Colonic mucosa (tissue), 4 donors: ENCODE data around the gene NTNG1. TPM values are rescaled to one million over a fixed set of nuclear protein-coding genes. Genes with fewer than 3 reads are reported as not detected.

Source experiments
- DNase-seq: peaks from one replicate; pipeline ENCODE4 v3.0.0-alpha.2; 2020
- H3K27ac ChIP-seq: fragments of 200-600 bp; one replicate; pipeline ENCODE4 v1.8.0; 2021
- H3K27me3 ChIP-seq: fragments of 200-600 bp; one replicate; pipeline ENCODE4 v1.8.0; 2021
- H3K36me3 ChIP-seq: fragments of 200-600 bp; one replicate; pipeline ENCODE4 v1.8.0; 2021
- H3K4me1 ChIP-seq: fragments of 200-600 bp; one replicate; pipeline ENCODE4 v1.8.0; 2021; ENCODE audit warnings: mild to moderate bottlenecking
- H3K4me3 ChIP-seq: fragments of 200-600 bp; one replicate; pipeline ENCODE4 v1.8.0; 2021
- H3K9ac ChIP-seq, 2 donors: one replicate each; pipeline ENCODE4 v1.7.0; 2013; ENCODE audit warnings: control low read depth in 2 of 2, low read depth in 2 of 2, low read length in 2 of 2
- H3K9me3 ChIP-seq: fragments of 200-600 bp; one replicate; pipeline ENCODE4 v1.8.0; 2021
- intact Hi-C: fragments of 100-400 bp; cut with DNase I; formaldehyde crosslinking; loops from one replicate; pipeline ENCODE4 v1.14.1; 2022
- total RNA-seq, 2 donors: library from RNA; stranded (reverse); fragmentation: NEBNext Ultra II Directional in 1 of 2; extraction: Animal tissue kit (Norgen Biotek cat#: 25700) in 1 of 2; gene quantifications; one replicate each; pipeline ENCODE4 v1.2.1, GENCODE V29; 2021
- TF ChIP-seq, protein P1 (sequence below): fragments of 200-600 bp; IDR thresholded peaks from one replicate; pipeline ENCODE4 v1.8.0; 2022; ENCODE audit warnings: antibody characterized with exemption, mild to moderate bottlenecking
- donor health status: healthy.
- donor health status: DM: no; HTN: no; CAD: no.
- donor health status: DM: no; HTN: no; CAD: no.

The NTNG1 gene
- total RNA-seq, 2 donors from 2014 or later, result 0.30 to 0.88 TPM

DNA sequence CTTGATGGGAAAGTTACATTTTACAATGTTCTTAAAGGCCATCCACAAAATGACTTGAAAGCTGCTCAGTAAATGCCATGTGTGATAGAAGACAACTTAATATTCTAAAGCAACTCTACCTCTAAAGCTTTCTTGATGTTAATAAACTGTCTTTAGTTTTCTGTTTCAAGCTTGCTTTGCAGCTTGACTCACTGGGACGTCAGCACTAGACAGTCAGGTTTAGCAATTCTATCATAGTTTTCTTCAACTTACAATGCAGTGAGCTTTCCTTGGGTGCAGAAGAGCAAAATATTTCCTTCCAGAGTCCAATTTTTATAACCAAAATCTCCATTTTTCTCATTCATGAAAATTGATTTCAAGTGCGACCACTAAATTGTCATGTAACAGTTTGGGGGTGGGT, 273.1 kb downstream of the NTNG1 start:
- Histone ChIP-seq H3K27ac (no peak overlapping the region), H3K9me3 (no peaks in the 10 kb centered on the region), H3K4me1 (no peaks in the 10 kb centered on the region), H3K9ac (no peak overlapping the region), H3K27me3 (no peaks in the 10 kb centered on the region), H3K4me3 (no peak overlapping the region), H3K36me3 (no peaks in the 10 kb centered on the region)
- no peak for DNase-seq
- TF ChIP-seq, protein P1, sequence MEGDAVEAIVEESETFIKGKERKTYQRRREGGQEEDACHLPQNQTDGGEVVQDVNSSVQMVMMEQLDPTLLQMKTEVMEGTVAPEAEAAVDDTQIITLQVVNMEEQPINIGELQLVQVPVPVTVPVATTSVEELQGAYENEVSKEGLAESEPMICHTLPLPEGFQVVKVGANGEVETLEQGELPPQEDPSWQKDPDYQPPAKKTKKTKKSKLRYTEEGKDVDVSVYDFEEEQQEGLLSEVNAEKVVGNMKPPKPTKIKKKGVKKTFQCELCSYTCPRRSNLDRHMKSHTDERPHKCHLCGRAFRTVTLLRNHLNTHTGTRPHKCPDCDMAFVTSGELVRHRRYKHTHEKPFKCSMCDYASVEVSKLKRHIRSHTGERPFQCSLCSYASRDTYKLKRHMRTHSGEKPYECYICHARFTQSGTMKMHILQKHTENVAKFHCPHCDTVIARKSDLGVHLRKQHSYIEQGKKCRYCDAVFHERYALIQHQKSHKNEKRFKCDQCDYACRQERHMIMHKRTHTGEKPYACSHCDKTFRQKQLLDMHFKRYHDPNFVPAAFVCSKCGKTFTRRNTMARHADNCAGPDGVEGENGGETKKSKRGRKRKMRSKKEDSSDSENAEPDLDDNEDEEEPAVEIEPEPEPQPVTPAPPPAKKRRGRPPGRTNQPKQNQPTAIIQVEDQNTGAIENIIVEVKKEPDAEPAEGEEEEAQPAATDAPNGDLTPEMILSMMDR, result no peak
- intact Hi-C loops, result no loop called here

DNA sequence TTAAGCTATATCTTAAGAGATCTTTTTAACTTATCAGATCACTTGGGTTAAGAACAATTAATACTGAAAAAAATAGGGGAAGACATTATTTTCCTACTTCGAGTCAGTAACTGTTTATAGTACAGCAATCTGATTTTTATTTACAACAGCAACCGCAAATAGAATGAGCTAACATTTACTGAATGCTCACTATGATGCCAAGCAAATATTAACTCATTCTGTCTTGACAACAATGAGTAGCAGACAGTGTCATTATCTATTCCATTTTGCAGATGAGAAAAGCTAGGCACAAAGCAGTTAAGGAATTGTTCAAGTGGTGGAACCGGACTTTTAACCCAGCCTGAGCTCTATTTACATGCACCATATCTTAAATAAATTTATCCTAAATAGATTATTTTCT, 273.7 kb downstream of the NTNG1 start:
- intact Hi-C loops, result no loop called here
- no peak overlapping the region for H3K27ac ChIP-seq

DNA sequence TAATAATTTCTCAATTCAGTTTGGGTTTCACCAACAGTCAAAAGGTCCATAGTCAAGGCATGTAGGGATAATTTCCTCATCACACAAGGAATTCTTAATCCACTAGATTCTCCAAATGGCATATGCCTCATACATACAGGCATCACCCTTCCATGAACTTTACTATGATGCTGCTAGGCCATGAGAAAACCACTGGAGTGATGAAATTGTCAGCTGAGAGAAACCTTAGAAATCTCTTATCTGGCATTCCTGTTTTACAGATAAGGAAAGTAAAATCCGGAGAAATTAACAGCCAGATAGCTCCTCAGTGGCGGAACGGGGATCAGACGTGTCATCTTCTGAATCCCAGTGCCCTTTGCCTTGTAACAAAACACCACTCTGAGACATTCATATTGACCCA, 274.4 kb downstream of the NTNG1 start:
- no peak for DNase-seq
- no peak overlapping the region for H3K27ac ChIP-seq
- intact Hi-C loops, result no loop called here
- H3K9me3 ChIP-seq, result no peaks in the 10 kb centered on the region
- no peaks in the 10 kb centered on the region for H3K36me3 ChIP-seq
- H3K27me3 ChIP-seq, result no peaks in the 10 kb centered on the region
- TF ChIP-seq, protein P1, result no peak
- no peak overlapping the region for H3K9ac ChIP-seq
- H3K4me1 ChIP-seq, result no peaks in the 10 kb centered on the region
- H3K4me3 ChIP-seq, result no peak overlapping the region

More for the DNA sequence above, 273.7 kb downstream of the NTNG1 start:
- no peaks in the 10 kb centered on the region for H3K9me3 ChIP-seq
- no peaks in the 10 kb centered on the region for H3K27me3 ChIP-seq
- H3K4me1 ChIP-seq, result no peaks in the 10 kb centered on the region
- TF ChIP-seq, protein P1, result no peak
- no peak overlapping the region for H3K4me3 ChIP-seq
- no peak for DNase-seq
- no peaks in the 10 kb centered on the region for H3K36me3 ChIP-seq
- H3K9ac ChIP-seq, result no peak overlapping the region

DNA sequence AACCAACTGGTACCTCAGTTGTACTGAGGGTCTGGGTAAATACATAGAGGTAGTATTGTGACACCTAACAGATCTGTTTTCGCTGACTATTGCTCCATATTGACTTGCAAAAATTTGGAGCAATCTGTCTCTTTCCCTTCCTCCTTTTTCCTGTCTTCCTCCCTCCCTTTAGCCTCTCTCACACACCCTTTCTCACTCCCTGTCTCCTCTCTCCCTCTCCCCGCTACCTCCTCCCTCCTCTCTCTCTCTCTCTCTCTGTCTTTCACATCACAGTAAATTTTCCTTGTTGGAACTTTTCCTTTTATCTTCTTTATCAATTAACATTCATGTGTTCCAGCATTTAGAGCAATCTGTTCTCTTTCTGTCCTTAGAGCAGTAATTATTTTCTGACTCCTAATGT, 278.2 kb downstream of the NTNG1 start:
- H3K4me1 ChIP-seq, result no peaks in the 10 kb centered on the region
- no peak overlapping the region for H3K4me3 ChIP-seq
- no peak for DNase-seq
- TF ChIP-seq, protein P1, result no peak
- H3K9me3 ChIP-seq, result no peaks in the 10 kb centered on the region
- H3K27ac ChIP-seq, result no peak overlapping the region
- no peaks in the 10 kb centered on the region for H3K36me3 ChIP-seq
- H3K27me3 ChIP-seq, result no peaks in the 10 kb centered on the region
- no peak overlapping the region for H3K9ac ChIP-seq
- intact Hi-C loops, result no loop called here

DNA sequence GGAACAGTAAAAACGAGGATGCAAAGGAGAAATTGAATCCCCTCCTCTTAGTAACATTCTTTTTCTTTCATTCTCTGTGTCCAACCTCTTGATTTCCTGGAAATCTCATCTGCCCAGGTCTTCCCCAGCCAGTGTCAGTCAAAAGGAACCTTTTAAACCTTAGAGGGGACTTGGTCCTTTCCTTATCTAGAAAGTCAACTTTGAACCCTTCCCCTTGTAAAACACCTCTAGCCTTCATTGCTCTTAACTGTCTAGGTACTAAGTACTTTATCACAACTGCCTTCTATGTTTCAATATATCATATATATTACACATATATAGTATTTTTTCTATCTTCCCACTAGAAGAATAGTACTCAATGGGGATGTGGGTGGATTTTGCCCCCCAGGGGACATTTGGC, 282.1 kb downstream of the NTNG1 start:
- no peak overlapping the region for H3K4me3 ChIP-seq
- intact Hi-C loops, result loop anchor here (10.0 kb wide), 1 partner anchor 148 kb away; no protein-coding TSS in a partner anchor

More for the DNA sequence above, 282.1 kb downstream of the NTNG1 start:
- H3K9ac ChIP-seq, result no peak overlapping the region
- TF ChIP-seq, protein P1, result no peak
- no peaks in the 10 kb centered on the region for H3K36me3 ChIP-seq
- no peaks in the 10 kb centered on the region for H3K27me3 ChIP-seq
- no peaks in the 10 kb centered on the region for H3K4me1 ChIP-seq
- no peak for DNase-seq
- no peak overlapping the region for H3K27ac ChIP-seq
- no peaks in the 10 kb centered on the region for H3K9me3 ChIP-seq
